UCSD-AML1 (cell line): ENCODE results near the gene SLC27A1.
"Not testable (repeated sequence)": the region's sequence is repeated elsewhere in the genome, so short reads cannot be mapped to it uniquely, and the experiment has no call there.

Experiments used
- DNase-seq: peaks from one replicate; lab custom pipeline; 2025; ENCODE audit not compliant: unreplicated experiment; lab: John Stamatoyannopoulos, UW

SLC27A1 gene

DNA sequence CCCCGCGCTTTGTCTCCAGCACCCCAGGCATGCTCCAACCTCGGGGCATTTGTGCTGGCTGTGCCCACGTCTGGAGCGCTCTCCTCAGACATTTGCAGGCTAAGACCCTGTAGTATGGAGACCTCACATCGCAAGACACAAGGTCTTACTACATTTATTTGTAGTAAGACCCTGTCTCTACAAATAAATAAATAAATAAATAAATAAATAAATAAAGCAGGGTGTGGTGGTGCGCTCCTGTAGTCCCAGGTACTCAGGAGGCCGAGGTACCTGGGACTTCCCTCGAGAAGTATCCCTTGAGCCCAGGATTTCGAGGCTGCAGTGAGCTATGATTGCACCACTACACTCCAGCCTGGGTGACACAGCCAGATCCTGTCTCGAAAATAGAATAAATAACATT lies 14.2 kb upstream of the SLC27A1 start:
- no peak for DNase-seq

DNA sequence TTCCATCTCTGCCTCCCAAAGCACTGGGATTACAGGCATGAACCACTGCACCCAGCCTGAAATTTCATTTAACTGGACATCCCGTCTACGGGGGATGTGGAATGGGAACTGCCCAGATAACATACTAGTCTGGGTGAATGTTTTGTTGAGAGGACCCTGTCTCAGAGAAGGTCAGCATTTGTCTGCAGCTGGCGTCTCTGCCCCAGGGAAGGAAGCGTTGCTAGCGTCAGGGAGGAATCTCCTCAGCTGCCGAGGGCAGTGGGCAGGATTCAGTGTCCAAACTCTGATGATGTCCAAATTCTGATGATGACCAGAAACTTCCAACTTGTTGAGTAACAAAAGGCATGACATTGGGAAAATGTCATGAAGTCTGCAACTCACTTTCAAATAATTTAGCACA lies 12.7 kb upstream of the SLC27A1 start:
- DNase-seq, result no peak

DNA sequence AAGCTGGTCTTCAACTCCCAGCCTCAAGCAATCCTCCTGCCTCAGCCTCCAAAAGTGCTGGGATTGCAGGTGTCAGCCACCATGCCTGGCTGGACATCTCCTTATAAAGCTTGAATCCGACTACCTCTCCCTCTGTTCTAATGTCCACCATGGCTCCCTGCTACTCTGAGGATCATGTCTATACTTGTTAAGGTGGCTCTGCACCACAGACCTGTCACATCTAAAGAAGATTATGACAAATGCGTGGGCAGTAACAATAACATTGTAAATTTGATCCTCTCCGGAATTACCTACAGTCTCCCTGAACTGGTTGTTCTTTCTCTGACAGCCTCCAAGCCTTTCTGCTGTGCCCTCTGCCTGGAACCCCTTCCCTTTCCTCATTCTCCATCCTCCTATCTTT lies 11.4 kb upstream of the SLC27A1 start:
- no peak for DNase-seq

DNA sequence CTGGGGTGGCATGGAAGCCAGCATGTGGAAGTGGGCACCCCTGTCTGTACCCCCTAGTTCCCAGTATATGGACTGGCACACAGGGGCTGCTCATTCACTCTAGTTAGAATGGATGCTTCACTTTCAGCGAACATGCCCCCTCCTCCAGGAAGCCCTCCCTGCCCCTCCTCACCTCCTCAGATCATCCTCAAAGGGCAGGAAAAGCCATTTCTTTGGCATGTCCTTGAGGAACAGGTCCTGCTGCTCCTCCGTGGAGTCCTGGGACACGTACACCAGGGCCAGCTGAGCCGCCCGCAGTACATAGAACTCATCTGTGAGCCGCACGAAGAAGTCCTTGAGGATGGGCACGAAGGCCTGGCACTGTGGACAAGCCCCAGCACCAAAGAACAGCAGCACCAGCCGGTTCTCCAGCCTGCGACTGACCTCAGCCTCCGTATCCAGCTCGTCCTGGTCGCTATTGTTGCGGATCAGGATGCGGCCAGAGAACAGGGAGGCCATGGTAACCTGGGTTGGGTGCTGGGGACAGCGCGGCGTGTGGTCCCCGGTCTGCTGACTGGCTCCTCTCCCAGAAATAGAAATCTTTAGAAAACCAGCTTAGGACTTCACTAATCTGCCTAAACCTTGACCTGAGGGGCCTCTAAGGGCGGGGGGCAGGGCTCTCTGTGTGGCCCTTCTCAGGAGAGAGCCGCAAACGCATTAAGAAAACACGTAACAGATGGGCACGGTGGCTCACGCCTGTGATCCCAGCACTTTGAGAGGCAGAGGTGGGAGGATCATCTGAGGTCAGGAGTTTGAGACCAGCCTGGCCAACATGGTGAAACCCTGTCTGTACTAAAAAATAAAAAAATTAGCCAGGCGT lies 9.7 kb upstream of the SLC27A1 start, which contains the start of gene NXNL1:
Gene NXNL1 (minus strand): TSS at position 555 of the 859 bp plus-strand sequence. CDS start 57 bp downstream, at position 498.
- no peak for DNase-seq

DNA sequence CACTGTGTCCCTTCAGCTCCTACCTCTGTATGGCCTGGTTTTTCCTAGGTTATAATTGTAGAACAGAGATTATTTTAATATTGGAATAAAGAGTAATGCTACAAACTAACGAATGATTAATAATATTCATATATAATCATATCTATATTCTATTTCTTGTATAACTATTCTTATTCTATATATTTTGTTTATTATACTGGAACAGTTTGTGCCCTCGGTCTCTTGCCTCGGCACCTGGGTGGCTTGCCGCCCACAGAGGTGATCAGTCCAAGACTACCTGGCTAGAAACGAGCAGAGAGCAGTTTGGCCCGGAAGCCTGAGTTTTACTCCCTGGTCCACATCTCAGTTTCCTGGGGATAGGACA lies 3.9 kb upstream of the SLC27A1 start:
- no peak for DNase-seq

DNA sequence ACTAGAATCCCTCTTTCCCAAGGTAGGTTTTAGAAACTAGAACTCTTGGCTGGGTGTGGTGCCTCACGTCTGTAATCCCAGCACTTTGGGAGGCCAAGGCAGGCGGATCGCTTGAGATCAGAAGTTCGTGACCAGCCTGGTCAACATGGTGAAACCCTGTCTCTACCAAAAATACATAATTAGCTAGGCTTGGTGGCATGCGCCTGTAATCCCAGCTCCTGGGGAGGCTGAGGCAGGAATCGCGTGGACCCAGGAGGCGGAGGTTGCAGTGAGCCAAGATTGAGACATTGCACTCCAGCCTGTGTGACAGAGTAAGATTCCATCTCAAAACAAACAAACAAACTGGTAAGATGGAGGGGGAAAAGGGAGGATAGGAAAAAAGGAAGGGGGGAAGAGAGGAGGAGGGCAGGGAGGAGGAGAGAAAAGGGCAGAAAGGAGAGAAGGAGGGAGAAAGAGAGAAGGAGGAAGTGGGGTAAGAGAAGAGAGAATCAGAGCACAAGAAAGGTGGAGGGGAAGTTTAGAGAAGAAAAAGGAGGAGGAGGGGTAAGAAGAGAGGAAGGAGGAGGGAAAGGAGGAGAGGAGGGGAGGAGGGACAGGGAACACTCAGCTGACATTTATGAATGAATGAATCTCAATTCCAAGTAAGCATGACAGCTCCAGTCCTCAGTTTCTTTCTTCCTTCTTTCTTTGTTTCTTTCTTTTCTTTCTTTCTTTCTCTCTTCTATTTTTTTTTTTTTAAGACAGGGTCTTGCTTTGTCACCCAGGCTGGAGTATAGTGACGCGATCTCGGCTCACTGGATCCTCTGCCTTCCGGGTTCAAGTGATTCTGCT lies 2.6 kb upstream of the SLC27A1 start:
- DNase-seq, result no peak

DNA sequence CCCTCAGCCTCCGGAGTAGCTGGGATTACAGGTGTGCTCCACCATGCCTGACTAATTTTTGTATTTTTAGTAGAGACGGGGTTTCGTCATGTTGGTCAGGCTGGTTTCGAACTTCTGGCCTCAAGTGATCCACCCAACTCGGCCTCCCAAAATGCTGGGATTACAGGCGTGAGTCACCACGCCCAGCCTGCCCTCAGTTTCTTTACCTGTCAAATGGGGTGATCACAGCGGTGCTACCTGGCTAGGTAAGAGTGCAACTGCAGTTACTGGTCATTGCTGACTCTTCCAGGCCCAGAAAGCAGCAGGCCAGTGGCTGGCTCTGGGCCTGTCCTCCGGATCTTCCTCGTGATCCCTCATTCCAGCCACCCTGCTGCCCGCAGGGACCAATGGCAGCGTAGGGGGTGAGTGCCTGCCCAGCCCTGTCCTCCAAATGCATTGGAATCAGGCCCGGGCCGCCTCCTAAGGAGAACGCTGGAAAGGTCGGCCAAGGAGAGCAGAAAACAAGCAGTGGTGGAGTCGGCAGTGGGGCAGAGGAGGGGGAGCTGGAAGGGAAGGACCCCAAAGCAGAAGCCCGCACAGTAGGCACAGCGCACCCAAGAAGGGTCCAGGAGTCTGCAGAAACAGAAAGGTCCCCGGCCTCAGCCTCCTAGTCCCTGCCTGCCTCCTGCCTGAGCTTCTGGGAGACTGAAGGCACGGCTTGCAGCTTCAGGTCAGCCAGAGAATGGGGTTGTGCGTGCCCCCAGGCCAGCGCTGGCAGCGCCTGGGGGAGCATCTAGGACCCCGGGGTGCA lies 1.8 kb upstream of the SLC27A1 start:
- DNase-seq, result no peak

DNA sequence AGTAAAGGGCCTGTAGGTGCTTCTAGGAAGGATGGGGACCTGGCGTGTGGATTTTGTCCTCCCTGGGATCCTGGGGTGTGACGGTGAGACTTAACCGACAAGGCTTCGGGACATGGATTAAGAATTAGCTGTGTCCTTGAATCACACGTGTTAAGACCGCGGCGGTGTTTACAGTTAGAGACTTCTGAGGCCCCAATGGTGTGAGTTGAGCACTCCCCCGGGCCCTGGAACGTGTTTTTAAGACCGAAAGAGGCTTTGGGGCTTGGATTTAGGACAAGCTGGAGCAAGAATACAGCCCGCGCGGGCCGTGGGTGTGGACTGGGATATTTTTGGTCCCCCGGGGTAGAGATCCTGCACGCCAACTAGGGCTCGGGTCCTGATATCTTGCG lies 1.2 kb upstream of the SLC27A1 start:
- no peak for DNase-seq

DNA sequence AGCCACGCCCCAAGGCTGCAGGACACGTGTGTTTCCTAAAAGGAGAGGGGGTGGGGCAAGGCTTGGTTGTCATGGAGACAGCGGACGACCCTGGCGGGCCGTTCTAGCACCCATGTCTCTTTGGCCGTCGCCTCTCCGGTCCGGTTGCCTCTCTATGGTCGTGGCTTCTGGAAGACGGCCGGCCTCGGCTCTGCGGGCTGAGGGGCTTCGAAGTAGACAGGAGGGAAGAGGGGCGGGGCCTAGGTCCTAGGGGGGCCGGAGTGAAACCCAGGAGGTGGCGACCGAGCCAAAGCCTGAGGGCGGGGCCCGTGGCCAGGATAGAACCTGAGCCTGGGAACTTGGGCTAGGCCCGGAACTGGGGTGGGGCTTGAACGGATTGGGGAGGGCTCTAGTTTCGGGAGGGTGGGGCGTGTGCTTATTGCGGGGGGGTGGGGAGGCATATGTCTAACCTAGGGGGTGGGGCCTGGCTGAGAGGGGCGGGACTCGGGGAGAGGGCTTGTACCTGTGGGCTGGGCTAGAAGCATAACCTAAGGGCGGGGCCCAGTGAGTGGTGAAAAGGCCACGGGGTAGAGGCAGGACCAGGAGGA lies 750 bp upstream of the SLC27A1 start:
- peak; percentile 97 for DNase-seq

DNA sequence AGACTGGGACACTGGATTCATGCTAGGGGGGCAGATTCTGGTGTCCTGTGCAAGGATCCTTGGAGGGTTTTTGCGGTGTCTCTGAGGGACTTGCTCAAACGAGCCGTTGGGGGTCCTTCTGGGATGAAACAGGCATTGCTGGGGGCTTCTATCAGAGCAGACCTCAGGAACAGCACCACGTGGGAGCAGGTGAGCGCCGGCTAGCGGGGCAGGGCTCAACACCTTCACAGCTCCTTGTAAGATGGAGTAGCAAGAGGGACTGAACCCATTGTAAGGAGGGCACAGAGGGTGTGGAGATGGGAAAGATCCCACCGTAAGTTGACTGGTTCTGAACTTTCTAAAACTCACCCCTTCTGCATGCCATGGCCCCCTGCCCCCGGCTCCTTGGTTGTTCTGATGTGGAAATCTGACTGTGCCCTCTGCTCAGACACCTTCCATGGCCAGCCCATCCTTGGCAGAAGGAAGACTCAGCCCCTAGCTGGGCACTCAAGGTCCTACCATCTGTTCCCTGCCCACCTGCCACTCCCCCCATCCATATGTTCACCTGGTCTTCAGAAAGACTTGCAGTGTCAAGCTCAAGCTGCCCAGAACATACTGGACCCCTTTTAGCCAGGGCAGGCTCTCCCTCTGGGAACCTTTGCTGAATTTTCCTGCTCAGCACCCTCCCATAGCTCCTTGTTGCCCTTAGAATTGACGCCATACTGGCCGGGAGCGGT lies 1.2 kb downstream of the SLC27A1 start:
- no peak for DNase-seq

DNA sequence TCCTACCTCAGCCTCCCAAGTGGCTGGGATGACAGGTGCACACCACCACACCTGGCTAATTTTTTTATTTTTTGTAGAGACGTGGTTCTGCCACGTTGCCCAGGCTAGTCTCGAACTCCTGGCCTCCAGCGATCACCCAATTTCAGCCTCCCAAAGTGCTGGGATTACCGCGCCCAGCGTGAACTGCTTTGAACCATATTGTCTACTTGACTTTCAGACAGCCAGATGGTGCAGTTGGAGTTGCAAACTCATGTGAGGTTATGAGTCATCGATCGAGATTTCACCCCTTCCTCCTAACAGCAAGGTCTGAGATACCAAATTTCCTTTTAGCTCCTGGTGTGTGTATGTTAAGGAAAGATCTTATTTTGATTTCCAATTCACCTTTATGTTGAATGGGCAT lies 2.7 kb downstream of the SLC27A1 start:
- DNase-seq, result peak; percentile 21

DNA sequence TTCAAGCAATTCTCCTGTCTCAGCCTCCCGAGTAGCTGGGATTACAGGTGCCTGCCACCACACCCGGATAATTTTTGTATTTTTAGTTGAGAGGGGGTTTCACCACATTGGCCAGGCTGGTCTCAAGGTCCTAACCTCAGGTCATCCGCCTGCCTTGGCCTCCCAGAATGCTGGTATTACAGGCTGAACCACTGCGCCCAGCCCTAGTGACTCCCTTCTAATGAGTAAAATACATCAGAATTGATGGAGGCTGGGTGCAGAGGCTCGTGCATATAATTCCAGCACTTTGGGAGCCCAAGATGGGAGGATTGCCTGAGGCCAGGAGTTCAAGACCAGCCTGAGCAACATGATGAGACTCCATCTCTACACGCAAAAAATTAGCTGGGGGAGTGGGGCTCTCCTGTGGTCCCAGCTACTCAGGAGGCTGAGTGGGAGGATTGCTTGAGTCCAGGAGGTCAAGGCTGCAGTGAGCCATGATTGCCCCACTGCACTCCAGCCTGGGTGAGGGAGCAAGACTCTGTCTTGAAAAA lies 4.8 kb downstream of the SLC27A1 start:
- not testable (repeated sequence) for DNase-seq

DNA sequence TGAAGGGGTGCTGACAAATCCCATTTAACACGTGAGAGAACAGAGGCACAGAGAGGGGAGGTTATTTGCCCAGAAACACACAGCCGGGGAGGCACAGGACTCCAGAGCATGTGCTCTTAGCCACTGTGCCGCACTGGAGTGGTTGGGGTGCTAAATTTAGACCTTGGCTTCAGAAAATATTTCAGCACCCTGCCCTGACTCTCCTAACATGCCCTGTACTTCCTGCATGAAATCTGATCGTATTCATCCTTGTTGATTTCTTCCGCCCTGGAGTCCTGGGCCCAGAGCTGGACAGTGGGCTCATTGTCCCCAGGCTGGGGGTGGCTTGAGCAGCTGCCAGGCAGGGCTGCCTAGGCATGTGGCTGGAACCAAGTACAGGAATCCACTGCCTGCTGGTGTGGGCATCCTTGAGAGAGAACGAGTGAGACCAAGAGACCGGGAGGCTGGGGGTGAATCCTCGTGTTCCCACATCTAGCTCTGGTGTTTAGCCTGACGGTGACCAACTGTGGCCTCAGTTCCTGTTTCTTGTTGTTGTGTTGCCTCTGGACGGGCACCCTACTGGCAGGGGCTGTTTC lies 5.3 kb downstream of the SLC27A1 start:
- peak; percentile 29 for DNase-seq

DNA sequence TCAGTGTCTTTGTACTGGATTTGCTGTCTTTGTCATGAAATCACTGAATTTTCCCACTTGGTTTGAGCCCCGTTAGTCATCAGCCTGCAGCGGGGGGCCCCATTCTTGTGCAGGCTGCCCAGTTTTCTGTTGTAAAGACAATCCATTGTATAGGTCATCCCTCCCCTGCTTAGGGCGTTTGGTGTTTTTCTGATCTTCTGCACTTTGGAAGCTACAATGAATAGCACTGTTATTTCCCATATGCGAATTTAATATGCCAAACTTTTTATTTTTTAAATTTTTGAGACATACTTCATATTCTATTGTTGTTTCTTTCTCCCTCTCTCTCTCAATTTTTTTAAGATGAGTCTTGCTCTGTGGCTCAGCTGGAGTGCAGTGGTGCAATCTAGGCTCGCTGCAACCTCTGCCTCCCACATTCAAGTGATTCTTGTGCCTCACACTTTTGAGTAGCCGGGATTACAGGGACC lies 9.0 kb downstream of the SLC27A1 start:
- DNase-seq, result no peak

DNA sequence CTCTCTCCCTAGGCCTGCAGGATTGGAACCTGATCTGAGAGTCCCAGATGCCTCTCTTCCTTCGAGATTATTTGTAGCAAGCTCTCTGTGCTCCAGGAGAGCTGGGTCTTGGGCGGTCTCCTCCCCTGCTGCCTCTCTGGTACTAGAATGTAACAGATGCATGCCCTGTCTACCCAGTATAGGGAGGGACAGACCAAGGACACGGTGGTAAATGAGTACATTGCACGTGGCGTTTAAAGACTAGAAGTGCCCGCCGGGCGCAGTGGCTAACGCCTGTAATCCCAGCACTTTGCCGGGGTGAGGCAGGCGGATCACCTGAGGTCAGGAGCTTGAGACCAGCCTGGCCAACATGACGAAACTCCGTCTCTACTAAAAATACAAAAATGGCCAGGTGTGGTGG lies 11.7 kb downstream of the SLC27A1 start:
- no peak for DNase-seq

DNA sequence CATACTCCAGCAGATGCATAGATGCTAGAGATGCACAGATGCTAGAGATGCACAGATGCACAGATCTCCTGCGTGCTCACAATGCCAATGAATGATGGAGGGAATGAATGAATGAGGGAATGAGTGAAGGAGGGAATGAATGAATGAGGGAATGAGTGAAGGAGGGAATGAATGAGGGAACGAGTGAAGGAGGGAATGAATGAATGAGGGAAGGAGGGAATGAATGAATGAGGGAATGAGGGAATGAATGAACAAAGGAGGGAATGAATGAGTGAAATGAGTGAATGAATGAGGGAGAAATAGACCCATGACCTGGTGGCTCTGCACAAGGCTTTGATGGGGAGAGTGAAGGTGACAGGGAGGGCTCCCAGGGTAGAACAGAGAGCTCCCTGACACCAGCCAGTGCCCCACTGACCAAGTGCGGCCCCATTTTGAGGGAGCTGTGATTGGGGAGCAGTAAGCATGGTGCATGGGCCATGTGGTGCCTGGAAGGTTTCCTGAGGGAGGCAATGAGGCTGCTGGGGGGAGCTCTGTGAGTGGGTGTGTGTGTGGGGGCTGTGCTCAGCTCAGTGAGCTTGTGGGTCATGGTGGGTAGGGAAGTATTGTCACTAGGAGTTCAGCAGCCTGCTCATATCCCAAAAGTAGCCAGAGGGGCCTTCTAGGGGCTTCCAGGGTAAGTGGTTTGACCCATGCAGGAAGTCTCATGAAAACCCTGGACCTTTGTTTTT lies 12.7 kb downstream of the SLC27A1 start:
- no peak for DNase-seq

DNA sequence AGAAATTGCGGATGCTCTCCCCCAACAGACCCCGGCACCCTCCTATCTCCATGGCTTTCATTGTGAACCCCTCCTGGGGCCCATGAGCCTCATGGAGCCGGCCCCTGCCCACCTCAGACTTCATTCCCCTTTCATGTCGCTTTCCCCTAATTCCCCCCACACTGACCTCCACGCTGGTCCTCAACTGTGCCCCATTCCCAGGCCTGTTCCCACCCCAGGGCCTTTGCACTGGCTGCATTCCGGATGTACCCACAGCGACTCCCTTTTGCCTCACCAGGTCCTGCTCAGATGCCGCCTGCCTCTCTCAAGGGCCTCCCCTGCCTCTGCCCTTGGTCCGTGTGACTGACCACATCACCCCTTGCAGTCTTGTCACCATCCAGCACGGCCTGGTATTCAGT lies 13.3 kb downstream of the SLC27A1 start:
- DNase-seq, result no peak

DNA sequence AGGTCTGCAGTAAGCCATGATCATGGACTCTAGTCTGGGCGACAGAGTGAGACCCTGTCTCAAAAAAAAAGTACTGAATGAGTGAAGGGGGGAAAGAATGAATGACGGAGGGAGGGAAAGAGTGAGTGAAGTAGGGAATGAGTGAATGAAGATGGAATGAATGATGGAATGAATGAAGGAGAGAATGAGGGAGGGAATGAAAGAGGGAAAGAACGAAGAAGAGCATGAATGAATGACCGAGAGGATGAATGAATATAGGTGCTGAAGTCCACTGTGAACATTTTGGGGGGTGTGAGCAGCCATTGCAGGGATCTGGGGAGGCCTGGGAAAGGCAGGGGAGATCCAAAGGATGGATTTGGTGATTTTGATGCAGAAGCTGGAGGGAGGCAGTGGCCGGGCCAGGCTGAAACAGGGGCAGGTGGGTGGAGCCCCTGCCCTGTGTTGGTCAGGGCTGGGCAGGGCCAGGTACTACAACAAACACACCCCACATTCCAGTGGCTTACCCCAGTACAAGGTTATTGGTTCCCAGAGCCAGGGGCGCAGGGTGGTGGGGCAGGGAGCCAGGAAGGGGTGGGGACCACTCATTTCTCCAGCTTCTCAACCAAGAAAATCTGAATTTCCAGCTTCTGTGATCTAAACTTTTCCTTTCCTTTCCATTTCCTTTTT lies 14.3 kb downstream of the SLC27A1 start:
- DNase-seq, result no peak
